Testis (tissue), 3 donors: Measurements from ENCODE around the gene NLGN2. TPM values are rescaled to one million over a fixed set of nuclear protein-coding genes. Genes with fewer than 3 reads are reported as not detected.

Source experiments
- DNase-seq: peaks from one replicate; pipeline ENCODE4 v3.0.0-alpha.2; 2019
- H3K27ac ChIP-seq, 2 donors: fragments of 200-600 bp; sonication (generic); one replicate each; pipeline ENCODE4 v1.5.1; 2019
- H3K27me3 ChIP-seq: fragments of 200-600 bp; sonication (generic); one replicate; pipeline ENCODE4 v1.5.1; 2019
- H3K36me3 ChIP-seq: fragments of 200-600 bp; sonication (generic); one replicate; pipeline ENCODE4 v1.5.1; 2017; ENCODE audit warnings: low read depth; ENCODE audit errors: missing control alignments
- H3K4me1 ChIP-seq: fragments of 200-600 bp; sonication (generic); one replicate; pipeline ENCODE4 v1.5.1; 2019
- H3K4me3 ChIP-seq, 2 donors: fragments of 200-600 bp; sonication (generic); one replicate each; pipeline ENCODE4 v1.5.1; 2017 to 2019
- H3K9me3 ChIP-seq: fragments of 200-600 bp; sonication (generic); one replicate; pipeline ENCODE4 v1.5.1; 2017
- POLR2A ChIP-seq: fragments of 450-650 bp; IDR thresholded peaks from one replicate; pipeline ENCODE4 v1.6.1; 2017; ENCODE audit warnings: antibody characterized with exemption, mild to moderate bottlenecking, moderate library complexity
- WGBS, 2 donors: methylation state at CpG; one replicate each; pipeline ENCODE4 v1.1.5; 2018; 5-methylcytosine and 5-hydroxymethylcytosine counted together
- intact Hi-C: fragments of 100-400 bp; cut with DNase I; formaldehyde crosslinking; loops from one replicate; pipeline ENCODE4 v1.15.1; 2023; ENCODE audit warnings: low total_unique reads
- polyA plus RNA-seq: library from polyadenylated mRNA; stranded (reverse); fragments of 350-450 nt; fragmentation: Illumina TruSeq; extraction: RNeasy Lipid Tissue Mini Kit (QIAGEN cat#74804); gene quantifications from one replicate; pipeline ENCODE4 v1.2.3, GENCODE V29; 2014; ENCODE audit warnings: low read depth, low replicate concordance; ENCODE audit not compliant: insufficient read depth
- total RNA-seq, 2 donors: library from RNA; depleted of rRNA; stranded (reverse); fragments of >200 nt; gene quantifications; one replicate each; pipeline ENCODE4 v1.2.3, GENCODE V29; 2016
- TF ChIP-seq, protein P1 (sequence below), 3 experiments: fragments of 450-650 bp in 2 of 3; fragments of 200-600 bp in 1 of 3; sonication (generic) in 1 of 3; IDR thresholded peaks; one replicate each; pipeline ENCODE4 v1.5.1; 2016 to 2019; ENCODE audit warnings: antibody characterized with exemption in 3 of 3, mild to moderate bottlenecking in 2 of 3, moderate library complexity in 1 of 3

The NLGN2 gene
- total and polyA plus RNA-seq, 3 donors from 2014 or later = 8.4 to 10.7 (median 9.9) TPM

DNA sequence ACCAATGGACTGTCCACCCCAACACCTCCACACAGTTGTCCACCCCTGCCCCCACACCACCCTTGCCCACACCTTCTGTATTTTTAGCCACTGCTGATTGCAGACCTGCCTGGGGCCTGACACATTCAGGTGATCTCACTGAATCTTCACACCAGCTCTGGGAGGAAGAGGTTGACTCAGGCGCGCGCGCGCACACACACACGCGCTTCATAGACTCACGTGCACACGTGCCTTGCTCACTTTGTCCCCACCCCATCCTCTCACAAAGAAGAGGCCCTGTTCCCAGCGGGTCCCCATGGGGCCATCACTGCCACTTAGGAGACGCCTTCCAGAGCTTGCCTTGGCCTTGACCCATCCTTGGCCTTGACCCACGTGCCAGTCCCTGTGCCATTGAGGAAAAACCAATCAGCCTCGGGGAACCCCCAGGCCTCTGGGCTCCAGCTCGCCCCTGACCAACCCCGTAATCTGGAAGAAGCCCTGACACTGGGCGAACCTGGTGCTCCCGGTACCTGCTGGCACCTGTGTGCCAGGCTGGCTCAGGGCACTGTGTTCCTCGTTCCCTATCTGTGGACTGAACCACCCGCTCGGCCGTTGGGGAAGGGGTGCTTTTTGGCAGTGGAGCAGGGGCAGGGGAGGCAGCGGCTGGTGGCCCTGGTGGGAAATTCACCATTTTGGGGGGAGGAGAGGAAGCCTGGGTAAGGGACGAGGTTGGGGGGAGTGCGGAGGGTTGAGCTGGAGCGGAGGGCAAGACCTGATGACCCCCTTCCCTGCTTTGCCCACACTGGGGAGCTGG lies 3.2 kb downstream of the NLGN2 start:
- no peak overlapping the region for H3K27ac ChIP-seq
- no peaks in the 10 kb centered on the region for H3K9me3 ChIP-seq
- H3K4me3 ChIP-seq = no peak overlapping the region
- intact Hi-C loops = no loop called here
- no peaks in the 10 kb centered on the region for H3K36me3 ChIP-seq
- peaks cover 3% of the 10 kb centered on the region for H3K4me1 ChIP-seq
- DNase-seq = no peak
- TF ChIP-seq, protein P1, sequence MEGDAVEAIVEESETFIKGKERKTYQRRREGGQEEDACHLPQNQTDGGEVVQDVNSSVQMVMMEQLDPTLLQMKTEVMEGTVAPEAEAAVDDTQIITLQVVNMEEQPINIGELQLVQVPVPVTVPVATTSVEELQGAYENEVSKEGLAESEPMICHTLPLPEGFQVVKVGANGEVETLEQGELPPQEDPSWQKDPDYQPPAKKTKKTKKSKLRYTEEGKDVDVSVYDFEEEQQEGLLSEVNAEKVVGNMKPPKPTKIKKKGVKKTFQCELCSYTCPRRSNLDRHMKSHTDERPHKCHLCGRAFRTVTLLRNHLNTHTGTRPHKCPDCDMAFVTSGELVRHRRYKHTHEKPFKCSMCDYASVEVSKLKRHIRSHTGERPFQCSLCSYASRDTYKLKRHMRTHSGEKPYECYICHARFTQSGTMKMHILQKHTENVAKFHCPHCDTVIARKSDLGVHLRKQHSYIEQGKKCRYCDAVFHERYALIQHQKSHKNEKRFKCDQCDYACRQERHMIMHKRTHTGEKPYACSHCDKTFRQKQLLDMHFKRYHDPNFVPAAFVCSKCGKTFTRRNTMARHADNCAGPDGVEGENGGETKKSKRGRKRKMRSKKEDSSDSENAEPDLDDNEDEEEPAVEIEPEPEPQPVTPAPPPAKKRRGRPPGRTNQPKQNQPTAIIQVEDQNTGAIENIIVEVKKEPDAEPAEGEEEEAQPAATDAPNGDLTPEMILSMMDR (IDR thresholded peaks at IDR 0.05) = no peak
- TF ChIP-seq POLR2A = no peak
- 85 to 87% methylated on average over 21 to 25 of the region's 25 CpGs for WGBS, 2 donors
- no peaks in the 10 kb centered on the region for H3K27me3 ChIP-seq

DNA sequence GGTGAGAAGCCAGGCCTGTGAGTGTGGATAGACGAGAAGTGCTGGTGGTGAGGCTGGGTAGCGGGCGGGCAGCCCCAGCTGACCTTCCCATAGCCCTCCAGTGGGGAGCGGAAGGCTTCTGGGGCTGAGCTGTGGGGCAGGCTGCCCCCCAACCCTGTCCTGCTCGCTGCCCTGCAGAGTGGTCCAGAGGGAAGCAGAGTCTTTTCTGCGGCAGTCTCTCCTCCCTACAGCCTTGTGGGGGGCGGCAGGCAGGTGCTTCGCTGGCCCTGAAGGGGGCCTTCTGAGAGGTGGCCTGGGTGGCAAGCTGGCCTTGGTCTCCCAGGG lies 3.7 kb downstream of the NLGN2 start:
- H3K9me3 ChIP-seq = no peaks in the 10 kb centered on the region
- TF ChIP-seq, protein P1 (IDR thresholded peaks at IDR 0.05) = no peak
- TF ChIP-seq POLR2A = no peak
- no peak overlapping the region for H3K27ac ChIP-seq
- no peaks in the 10 kb centered on the region for H3K36me3 ChIP-seq
- intact Hi-C loops = no loop called here
- H3K4me1 ChIP-seq = no peaks in the 10 kb centered on the region
- no peak for DNase-seq
- 89 to 95% methylated on average over 4 to 8 of the region's 8 CpGs for WGBS, 2 donors
- H3K4me3 ChIP-seq = no peak overlapping the region
- no peaks in the 10 kb centered on the region for H3K27me3 ChIP-seq

DNA sequence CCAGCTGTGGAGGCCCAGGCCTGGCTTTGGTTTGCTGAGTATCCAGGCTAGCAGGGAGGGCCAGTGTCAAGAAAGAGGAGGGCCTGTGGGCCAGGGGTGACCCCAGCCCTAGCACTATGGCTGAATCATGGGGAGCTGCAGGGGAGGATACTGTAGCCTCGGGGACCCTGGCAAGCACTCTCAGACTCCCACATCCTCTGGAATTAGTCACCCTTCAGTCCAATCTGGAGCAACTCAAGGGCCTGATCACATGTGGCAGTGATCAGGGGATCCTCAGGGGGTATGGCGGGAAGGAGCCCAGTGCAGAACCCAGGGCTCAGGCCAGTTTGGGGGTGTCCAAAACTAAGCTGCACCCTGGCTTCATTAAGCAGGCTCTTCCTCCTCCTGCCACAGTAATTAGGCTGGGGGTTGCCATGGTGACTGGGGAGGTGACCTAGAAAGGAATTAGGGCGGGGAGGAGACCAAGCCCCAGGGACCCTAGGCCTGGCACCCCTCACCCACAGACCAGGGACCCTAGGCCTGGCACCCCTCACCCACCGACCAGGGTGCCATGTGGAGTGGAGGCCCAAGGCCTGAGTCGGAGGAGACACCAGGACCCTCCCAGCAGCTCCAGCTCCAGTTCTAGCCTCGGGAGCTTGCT lies 5.8 kb downstream of the NLGN2 start:
- no peaks in the 10 kb centered on the region for H3K27me3 ChIP-seq

DNA sequence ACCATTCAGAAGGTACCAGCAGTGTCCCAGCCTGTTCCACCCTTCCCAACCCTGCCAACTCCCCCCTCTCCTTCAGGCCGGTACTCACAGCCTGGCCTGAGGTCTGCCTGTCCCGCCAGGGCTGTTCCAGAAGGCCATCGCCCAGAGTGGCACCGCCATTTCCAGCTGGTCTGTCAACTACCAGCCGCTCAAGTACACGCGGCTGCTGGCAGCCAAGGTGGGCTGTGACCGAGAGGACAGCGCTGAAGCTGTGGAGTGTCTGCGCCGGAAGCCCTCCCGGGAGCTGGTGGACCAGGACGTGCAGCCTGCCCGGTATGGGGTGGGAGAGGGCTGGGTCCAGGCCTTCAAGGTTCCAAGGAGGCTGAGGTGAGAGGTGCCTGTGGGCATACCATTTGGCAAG lies 7.2 kb downstream of the NLGN2 start:
- H3K9me3 ChIP-seq = no peaks in the 10 kb centered on the region
- H3K27ac ChIP-seq = no peak overlapping the region
- 92 to 94% methylated on average over 10 to 14 of the region's 14 CpGs for WGBS, 2 donors
- TF ChIP-seq, protein P1 (IDR thresholded peaks at IDR 0.05) = no peak
- TF ChIP-seq POLR2A = no peak
- no peaks in the 10 kb centered on the region for H3K27me3 ChIP-seq
- no peak for DNase-seq
- intact Hi-C loops = no loop called here
- no peaks in the 10 kb centered on the region for H3K4me1 ChIP-seq
- H3K4me3 ChIP-seq = no peak overlapping the region
- H3K36me3 ChIP-seq = no peaks in the 10 kb centered on the region

More for the DNA sequence above, 5.8 kb downstream of the NLGN2 start:
- 66 to 75% methylated on average over 4 to 5 of the region's 6 CpGs for WGBS, 2 donors
- TF ChIP-seq, protein P1 (IDR thresholded peaks at IDR 0.05) = no peak
- no peak for TF ChIP-seq POLR2A
- intact Hi-C loops = no loop called here
- no peaks in the 10 kb centered on the region for H3K36me3 ChIP-seq
- no peaks in the 10 kb centered on the region for H3K4me1 ChIP-seq
- no peak overlapping the region for H3K4me3 ChIP-seq
- no peaks in the 10 kb centered on the region for H3K9me3 ChIP-seq
- DNase-seq = no peak
- no peak overlapping the region for H3K27ac ChIP-seq

DNA sequence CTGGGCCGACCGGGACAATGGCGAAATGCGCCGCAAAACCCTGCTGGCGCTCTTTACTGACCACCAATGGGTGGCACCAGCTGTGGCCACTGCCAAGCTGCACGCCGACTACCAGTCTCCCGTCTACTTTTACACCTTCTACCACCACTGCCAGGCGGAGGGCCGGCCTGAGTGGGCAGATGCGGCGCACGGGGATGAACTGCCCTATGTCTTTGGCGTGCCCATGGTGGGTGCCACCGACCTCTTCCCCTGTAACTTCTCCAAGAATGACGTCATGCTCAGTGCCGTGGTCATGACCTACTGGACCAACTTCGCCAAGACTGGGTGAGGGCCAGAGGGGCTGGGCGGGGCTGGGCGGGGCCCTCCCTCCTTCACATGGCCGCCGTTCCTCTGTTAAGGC lies 8.1 kb downstream of the NLGN2 start:
- intact Hi-C loops = no loop called here
- Histone ChIP-seq H3K36me3 (no peaks in the 10 kb centered on the region), H3K4me1 (no peaks in the 10 kb centered on the region), H3K9me3 (no peaks in the 10 kb centered on the region), H3K27ac (no peak overlapping the region), H3K27me3 (no peaks in the 10 kb centered on the region), H3K4me3 (no peak overlapping the region)
- TF ChIP-seq, protein P1 (IDR thresholded peaks at IDR 0.05) = no peak
- no peak for TF ChIP-seq POLR2A
- no peak for DNase-seq
- 92 to 93% methylated on average over 13 to 23 of the region's 23 CpGs for WGBS, 2 donors
